HG03175 (cell line): ENCODE data around the gene INO80B.
"Not testable (repeated sequence)": the region's sequence is repeated elsewhere in the genome, so short reads cannot be mapped to it uniquely, and the experiment has no call there.

Experiments used
- ATAC-seq: cut with Tn5 transposase; IDR thresholded peaks from one replicate; pipeline ENCODE4 v1.9.1; 2021; ENCODE audit warnings: mild to moderate bottlenecking, moderate library complexity; ENCODE audit not compliant: unreplicated experiment

INO80B gene

DNA sequence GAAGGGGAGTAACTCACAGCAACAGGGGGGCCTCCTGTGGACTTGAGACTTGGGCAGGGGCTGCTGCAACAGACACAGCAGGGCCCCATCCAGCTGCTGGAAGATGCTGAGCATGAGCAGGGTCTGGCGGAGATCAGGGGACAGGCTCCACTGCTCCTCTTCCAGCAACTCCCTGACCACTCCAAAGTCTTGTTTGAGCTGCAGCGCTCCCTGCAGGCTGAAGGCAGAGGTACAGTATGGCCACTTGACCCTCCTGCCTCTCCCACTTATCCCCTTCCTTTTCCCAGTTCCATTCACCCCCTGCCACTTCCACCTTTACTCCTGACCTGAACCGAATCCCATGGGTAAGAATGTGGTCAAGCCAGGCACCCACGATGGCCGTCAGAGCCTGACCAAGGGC, 20.0 kb downstream of the INO80B start:
- ATAC-seq: no peak

DNA sequence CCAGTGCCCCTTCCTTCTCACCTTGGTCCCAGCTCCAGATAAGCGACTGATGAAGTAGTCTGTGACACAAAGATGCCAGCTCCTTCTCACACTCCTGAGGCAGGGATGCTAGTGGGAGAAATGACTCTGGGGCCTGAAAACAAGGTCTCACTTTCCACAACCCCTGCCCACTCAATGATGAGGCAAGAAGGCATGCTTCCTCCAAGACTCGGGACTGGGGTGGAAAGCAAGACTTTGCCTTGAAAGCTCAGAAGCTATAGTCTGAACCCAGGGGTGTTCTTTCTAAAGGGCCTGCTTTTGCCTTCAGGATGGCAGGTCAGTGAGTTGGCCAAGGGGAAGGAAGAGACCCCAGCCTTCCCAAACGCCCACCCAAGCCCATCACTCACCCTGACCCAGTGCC, 26.5 kb downstream of the INO80B start:
- no peak for ATAC-seq

DNA sequence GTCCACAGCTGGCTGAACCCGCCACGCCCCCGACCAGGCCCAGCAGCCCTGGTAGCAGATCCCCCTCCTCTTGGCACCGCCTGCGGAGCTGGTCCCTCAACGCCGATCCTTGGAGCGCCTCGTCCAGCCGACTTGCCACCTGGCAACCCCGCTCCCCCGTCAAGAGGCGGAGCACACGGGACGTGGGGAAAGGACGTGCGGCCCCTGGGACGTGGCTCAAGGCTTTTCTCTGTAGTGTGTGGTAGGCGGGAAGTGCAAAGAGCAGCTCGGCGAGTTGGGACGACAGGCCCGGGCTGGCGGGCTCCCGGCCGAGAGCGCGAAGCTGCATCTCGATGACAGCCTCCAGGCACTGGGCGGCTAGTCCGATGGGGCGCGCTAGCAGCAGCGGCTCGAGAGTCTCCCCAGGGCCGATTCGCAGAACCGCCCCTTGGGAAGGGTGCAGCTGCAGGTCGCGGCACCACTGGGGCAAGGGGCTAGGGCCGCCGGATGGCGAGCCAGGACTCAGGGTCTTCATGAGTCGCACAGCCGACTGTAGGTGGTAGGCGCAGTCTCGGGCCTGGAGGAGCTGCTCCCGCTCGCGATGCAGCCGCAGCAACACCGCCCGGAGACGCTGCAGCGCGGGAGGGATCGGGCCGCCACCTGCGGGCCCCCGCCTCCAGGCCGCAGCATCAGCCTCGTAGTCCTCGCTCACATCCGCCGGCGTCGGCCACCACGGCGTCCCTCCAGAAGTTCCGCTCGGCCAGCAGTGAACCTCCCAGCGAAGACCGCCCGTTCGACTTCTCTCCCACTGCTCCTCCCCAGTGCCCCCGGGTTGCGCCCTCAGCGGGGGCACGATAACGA, 27.3 kb downstream of the INO80B start:
- peak; percentile 43 for ATAC-seq

DNA sequence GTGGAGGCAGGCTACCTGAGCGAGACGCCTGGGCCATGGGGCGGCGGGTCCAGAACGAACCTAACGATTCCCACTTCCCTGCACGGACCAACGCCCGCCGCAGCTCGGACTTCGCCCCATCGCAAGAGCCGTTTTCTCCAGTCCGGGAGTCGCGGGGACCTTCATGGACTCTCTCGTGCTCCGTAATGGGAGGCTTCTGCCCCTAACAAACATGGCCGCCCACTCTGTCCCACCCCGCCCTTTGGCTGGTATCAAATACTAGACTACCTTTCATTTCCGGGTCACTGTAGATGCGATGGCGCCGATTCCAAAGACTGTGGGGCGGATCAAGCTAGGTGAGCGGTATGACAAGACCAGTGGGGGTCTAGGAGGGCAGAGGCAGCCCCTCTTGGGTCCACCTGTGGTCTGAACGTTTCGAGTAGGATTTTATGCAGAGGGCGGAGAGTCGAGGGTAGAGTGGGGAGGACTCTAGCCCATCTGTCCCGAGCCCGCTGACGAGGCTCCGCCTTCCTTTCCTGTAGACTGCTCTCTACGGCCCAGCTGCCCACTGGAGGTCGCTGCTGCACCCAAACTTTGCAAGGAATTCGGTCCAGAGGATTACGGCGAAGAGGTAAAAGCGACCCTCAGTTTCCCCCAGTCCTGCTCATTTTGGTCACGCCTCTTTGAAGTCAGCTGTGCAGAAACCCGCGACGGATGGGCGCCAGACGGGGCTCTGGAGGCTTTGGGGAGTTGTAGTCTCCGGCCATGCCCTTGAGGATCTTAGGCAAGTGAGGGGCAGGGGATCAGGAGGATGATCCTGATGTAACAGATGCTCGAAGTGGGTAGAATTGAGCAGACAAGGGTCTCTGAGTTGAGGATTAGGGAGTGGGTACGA, 28.2 kb downstream of the INO80B start, which contains the start of the genes CCDC142 and TTC31:
Gene CCDC142 (minus strand): TSS at position 198 of the 874 bp plus-strand sequence. CDS start 161 bp downstream, at position 37.
Gene TTC31 (plus strand): TSS at position 281 of the 874 bp plus-strand sequence. CDS start 15 bp downstream, at position 296.
- peak; percentile 93 for ATAC-seq

DNA sequence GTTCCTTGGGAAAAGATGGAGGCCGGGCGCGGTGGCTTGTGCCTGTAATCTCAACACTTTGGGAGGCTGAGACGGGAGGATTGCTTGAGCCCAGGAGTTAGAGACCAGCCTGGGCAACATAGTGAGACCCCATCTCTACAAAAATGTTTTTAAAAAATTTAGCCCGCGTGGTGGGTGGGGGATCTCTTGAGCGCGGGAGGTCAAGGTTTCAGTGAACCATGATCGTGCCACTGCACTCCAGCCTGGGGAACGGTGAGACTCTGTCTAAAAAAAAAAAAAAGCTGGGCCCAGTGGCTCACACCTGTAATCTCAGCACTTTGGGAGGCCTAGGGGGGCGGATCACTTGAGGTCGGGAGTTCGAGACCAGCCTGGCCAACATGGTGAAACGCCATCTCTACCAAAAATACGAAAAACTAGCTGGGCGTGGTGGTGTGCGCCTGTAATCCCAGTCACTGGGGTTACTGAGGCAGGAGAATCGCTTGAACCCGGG, 28.8 kb downstream of the INO80B start:
- not testable (repeated sequence) for ATAC-seq

DNA sequence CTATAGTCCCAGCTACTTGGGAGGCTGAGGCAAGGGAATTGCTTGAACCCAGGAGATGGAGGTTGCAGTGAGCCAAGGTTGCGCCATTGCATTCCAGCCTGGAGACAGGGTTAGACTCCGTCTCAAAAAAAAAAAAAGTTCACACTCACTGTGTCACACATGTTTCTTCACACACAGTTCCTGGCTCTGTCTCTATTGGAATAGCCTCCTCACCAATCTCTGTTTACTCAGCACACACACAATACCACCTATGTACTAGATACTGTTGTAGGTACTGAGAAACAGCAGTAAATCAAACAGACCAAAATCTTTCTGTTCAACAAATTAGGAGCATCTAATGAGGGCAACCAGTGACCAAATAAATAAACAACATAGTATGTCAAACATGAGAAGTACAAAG, 31.3 kb downstream of the INO80B start:
- ATAC-seq: no peak

DNA sequence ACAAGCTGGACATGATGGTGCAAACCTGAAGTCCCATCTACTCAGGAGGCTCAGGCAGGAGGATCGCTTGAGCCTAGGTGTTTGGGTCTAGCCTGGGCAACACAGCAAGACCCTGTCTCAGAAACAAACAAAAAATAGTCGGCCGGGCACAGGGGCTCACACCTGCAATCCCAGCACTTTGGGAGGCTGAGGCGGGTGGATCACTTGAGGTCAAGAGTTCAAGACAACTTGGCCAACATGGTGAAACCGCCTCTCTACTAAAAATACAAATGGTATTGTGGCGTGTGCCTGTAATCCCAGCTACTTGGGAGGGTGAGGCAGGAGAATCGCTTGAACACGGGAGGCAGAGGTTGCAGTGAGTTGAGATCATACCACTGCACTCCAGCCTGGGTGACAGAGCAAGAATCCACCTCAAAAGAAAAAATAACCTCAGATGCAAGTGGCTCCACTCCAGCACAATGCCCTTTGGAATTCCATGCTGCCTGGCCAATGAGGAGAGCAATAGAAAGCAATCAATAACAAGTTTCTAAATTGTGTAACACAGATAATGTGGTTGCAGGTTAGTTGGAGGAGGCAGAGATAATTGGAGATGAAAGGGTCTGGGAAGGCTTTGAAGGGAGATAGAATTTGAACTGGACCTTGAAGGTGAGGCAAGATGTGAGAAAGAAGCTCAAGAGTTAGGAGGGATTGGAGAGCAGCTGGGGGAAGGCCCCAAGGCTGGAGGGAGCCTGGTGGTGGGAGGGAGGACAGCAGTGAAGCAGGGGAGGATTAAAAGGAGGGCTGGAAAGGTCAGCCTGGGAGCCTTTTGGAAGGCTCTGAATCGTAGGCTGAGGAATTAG, 34.0 kb downstream of the INO80B start:
- no peak for ATAC-seq

DNA sequence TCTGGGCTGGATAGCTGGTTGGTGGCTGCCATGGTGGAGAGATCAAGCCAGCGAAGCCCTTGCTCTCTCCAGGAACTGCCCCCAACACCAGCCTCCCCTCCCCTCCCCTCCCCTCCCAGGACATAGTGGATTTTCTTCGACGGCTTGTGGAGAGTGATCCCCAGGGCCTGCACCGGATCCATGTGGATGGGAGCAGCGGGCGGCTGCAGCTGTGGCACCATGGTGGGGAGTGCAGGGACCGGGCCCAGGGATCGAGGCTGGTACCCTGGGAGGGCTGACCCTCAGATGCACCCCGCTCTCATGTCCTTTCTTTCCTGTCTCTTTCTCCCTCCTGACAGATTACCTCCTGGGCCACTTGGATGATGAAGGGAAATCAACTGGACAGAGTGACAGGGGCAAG, 35.0 kb downstream of the INO80B start:
- no peak for ATAC-seq

DNA sequence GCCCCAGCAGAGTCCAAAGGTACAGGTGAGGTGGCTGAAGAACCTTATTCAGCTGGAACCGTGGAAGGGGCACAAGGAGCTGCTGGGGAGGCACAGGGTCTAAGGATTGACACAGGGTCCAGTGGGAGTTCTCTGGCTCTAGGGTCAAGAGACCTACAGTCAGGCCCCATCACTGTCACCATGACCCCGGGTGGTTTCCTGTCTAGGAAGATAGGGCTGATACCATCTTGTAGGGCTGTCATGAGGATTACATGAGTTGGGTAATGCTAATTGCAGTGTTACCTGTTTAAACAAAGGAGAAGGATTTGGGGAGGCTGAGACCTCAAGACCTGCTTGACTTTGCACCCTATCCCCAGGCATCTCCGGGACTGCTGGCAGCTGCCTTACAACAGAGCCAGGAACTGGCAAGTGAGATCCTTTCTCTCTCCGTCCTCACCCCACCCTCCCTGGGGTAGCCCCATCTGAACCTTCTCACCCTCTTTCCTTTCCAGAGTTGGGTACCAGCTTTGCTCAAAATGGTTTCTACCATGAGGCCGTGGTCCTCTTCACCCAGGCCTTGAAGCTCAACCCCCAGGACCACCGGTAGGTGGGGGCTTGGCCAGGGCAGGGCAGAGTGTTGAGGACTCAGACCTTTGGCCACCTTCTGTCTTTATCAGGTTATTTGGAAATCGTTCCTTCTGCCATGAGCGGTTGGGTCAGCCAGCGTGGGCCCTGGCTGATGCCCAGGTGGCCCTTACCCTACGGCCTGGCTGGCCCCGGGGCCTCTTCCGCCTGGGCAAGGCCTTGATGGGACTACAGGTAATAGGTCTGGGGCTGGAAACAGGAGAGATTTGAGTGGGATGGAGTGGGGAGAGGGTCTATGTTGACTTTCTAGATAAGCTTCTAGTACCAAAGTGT, 37.0 kb downstream of the INO80B start:
- no peak for ATAC-seq

DNA sequence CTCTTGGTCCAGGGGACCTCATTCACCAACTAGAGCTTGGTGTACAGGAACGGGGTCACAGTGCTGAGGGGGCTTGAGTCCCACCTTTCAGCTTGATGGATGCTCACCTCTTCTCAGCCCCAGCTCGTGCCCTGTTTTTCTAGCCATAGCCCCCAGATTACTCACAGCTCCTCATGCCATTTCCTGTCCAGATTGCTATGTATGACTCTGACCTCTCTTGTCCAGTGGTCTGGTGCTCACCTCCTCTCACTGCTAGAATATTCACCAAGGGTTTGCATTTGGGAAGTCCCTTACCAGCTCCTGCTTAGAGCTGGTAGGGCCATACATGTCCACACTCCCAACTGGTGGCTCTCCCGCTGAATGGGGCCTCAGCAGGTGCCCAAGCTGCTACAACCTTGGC, 38.7 kb downstream of the INO80B start:
- no peak for ATAC-seq

DNA sequence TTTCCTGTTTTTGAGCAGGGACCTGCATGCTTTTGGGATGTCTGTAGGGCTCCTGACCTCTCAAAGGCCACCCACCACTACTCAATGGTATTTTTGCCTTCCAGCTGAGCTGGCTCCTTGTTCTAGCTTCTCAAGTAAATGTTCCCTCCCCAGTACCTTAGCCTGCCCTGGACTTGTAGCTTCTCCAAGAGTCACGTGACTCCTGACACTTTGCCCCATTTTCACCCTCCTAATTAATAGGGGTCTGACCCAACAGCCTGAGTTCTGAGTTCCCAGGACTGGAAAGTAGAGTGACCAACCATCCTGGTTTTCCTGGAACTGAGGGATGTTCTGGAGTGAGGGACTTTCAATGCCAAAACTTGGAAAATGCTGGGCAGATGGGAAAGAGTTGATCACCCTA, 40.6 kb downstream of the INO80B start:
- ATAC-seq: no peak

DNA sequence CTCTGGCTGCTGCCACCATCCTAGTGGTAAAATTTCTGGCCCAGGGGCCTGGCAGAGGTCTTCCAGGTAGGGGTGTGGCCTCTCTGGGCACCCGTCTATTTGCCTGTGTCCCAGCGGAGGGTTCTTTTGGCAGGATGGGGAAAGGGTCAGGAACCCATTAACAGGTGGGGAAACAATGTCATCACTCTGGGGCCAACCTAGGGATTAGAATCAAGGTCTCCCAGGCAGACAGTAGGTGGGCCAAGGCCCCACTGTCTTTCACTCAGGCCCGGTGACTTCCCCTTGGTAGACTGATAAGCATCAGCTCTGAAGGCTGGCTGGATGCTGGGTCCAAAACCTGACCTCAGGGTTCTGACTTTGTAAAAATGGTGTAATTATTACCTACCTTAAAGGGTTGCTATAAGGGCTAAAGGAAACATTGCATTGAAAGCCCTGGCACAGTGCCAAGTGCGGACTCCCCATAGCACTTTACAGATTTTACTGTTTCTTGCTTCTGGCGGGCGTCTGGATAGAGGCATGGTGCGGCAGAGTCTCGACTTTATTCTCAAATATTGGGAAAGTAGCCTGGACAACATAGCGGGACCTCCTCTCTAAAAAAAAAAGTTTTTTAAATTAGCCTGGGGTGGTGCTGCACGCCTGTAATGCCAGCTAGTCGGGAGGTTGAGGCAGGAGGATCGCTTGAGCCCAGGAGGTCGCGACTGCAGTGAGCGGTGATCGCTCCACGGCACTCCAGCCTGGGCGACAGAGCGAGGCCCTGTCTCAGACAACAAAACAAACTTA, 42.3 kb downstream of the INO80B start:
- ATAC-seq: no peak

DNA sequence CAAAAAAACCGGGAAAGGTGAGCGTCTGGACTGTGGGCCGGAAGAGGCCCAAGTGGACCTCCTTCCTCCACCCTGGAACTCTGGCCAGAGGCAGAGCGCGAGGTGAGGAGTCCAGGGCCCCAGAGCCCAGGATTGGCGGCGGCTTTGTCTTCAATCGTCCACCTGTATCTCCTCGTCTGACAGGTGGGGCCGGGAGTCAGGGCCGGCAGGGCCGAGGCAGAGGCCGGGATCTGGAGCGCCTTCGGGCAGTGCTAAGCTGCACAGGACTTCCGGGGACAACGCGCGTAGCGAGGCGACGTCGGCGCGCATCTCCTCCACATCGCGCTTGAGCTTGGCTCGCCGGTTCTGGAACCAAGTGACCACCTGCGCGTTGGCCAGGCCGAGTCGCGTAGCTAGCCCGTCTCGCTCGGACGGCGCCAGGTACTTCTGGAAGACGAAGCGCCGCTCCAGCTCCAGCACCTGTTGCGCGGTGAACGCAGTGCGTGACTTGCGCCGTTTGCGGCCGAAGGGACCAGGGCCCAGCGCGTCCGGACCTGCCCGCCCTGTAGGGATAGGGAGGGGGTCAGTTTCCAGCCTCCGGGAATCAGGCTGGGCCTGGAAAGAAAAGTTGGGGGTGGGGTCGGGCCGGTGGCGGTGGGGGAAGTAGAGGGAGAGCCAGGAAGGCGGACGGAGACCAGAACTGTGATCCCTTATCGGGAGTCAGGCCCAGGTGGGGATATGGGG, 43.1 kb downstream of the INO80B start:
- ATAC-seq: no peak

DNA sequence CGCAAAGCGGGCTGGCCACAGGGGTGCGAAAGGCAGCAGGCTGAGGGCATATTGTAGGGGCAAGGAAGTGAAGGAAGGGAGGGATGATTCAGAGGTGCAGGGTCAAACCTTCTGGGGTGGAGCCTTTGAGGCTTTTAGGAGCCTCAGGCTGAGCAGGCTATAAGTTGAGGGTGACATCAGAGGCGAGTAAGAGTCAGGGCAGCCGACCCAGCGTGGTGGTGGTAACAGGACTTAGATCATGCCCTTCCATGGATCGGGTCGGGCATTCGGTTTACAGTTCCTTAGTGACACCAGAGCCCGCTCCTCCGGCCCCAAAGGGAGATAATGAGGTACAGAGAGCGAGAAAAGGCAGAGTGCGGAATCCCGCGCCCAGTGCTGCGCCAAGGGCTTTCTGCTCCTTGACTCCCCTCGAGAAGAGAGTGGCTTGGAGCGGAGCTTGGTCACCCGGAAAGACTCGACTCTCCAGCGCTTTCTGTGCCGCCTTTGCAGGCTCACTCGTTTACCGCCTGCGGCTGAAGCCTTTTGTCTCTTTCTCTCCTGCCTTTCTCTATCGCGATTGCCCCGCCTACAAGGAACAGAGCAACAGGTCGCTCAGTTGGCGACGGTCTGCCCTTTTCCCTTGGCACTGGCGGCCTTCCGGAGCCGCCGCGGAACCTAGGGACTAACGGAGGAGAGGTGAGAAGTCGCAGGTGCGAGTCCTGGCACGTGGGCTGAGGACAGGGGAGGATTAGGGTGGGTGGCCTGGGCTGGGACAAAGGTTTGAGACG, 43.8 kb downstream of the INO80B start:
- ATAC-seq: peak; percentile 28

DNA sequence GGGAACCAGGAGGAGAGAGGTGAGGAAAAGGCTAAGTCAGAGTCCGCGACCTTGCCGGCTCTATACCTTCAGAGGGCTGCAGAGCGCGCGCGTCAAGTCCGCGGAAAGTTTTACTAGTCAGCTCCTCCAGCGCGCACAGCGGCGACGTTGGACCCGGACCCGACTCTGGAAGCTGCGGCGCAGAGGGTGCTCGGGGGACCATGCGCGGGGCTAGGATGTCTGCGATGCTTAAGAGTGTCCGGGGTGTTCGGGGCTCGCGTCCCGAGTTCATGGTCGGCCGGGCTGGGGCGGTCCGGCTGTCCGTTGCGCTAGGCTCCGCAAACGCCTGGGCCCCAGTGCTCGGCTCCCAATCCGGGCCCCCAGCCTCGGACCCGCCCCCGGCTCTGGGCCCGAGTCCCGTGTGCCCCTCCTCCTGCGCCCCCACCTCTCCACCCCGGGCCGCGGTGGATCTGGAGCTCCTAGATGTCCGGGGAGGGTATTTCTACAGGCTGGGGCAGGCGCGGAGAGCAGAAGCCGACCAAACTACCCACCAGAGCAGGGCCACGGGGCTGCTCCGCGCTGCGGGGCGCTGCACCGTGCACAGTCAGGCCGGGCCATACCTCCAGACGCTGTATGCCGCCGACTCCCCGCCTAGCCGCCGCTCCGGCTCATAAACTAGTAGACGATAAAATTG, 44.5 kb downstream of the INO80B start, which contains the start of gene LBX2:
Gene LBX2 (minus strand): TSS at position 337 of the 673 bp plus-strand sequence. CDS start 66 bp downstream, at position 271.
- no peak for ATAC-seq

DNA sequence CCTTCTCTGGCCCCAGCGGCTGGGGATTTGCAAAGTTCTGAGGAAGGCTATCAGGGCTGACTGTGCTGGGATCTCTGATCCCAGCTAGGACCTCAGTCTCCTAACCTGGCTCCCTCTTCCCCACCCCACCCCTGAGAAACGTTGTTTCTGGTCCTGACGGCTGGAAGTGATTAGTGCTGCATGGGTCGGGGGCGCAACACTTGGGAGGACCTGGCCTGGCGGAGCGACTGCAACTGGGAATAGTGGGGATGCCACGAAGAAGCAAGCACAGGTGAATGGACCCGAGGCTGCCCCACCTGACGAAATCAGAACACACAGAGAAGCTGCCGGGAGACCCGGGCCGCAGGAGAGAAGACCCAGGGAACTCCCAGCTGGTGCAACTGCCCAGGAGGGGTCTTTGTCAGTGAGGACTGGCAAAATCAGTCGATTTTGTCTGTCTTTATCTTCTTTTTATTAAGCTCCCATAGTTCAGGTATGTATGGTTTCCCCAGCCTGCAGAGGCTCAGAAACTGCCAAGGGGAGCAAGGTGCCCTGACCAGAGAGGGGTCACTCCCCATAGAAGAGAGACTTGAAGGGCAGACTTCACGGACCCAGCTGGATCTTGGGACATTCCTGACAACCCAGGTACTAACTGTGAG, 45.2 kb downstream of the INO80B start:
- ATAC-seq: no peak
